ENCODE data around the gene CELA3A.

Gene CELA3A

GRCh38 chr1:21955501-21956281 lies 45.8 kb upstream of the CELA3A start:
- Histone ChIP-seq H3K36me3 (ENCODE audit: insufficient read depth, low read length) (no peaks in the 10 kb centered on the region), H3K9me2 (ENCODE audit: low read depth, low read length) (no peaks in the 10 kb centered on the region), H3K27ac (ENCODE audit: low read depth, low read length, poor library complexity, severe bottlenecking) (no peak overlapping the region), H3F3A (ENCODE audit: insufficient read depth, low read length) (no peaks in the 10 kb centered on the region), H3K9me3 (ENCODE audit: low read length) (no peaks in the 10 kb centered on the region), H4K20me1 (ENCODE audit: insufficient read depth, low read length) (no peaks in the 10 kb centered on the region), H3K27me3 (ENCODE audit: insufficient read depth, low read length) (no peaks in the 10 kb centered on the region), H3K4me3 (ENCODE audit: low read depth, low read length, poor library complexity, severe bottlenecking) (no peak overlapping the region), H2AFZ (ENCODE audit: low read length) (no peak overlapping the region), H3K4me2 (ENCODE audit: low read length) (no peak overlapping the region), H3K9ac (ENCODE audit: low read length) (no peak overlapping the region), H3K79me2 (ENCODE audit: insufficient read depth, low read length) (no peaks in the 10 kb centered on the region), H3K4me1 (ENCODE audit: insufficient read depth, low read length, severe bottlenecking) (no peaks in the 10 kb centered on the region)
- TF ChIP-seq EZH2 (IDR thresholded peaks at IDR 0.05; ENCODE audit: borderline replicate concordance, low read length), result no peak
- no peak for TF ChIP-seq CTCF (IDR thresholded peaks at IDR 0.05; ENCODE audit: low read length)

- Histone ChIP-seq H3K36me3 (ENCODE audit: insufficient read depth, low read length) (no peaks in the 10 kb centered on the region), H3K9me2 (ENCODE audit: low read depth, low read length) (no peaks in the 10 kb centered on the region), H3K27ac (ENCODE audit: low read depth, low read length, poor library complexity, severe bottlenecking) (no peak overlapping the region), H3K4me3 (ENCODE audit: low read depth, low read length, poor library complexity, severe bottlenecking) (no peak overlapping the region), H3F3A (ENCODE audit: insufficient read depth, low read length) (no peaks in the 10 kb centered on the region), H3K9ac (ENCODE audit: low read length) (no peak overlapping the region), H3K27me3 (ENCODE audit: insufficient read depth, low read length) (no peaks in the 10 kb centered on the region), H2AFZ (ENCODE audit: low read length) (no peak overlapping the region), H3K79me2 (ENCODE audit: insufficient read depth, low read length) (no peaks in the 10 kb centered on the region), H3K9me3 (ENCODE audit: low read length) (no peaks in the 10 kb centered on the region), H3K4me2 (ENCODE audit: low read length) (no peak overlapping the region), H4K20me1 (ENCODE audit: insufficient read depth, low read length) (no peaks in the 10 kb centered on the region), H3K4me1 (ENCODE audit: insufficient read depth, low read length, severe bottlenecking) (no peaks in the 10 kb centered on the region)
- TF ChIP-seq CTCF (IDR thresholded peaks at IDR 0.05; ENCODE audit: low read length), result no peak
- no peak for TF ChIP-seq EZH2 (IDR thresholded peaks at IDR 0.05; ENCODE audit: borderline replicate concordance, low read length)
Observed at GRCh38 chr1:21956720-21957552, 44.5 kb upstream of the CELA3A start.

GRCh38 chr1:21961337-21961736 lies 40.1 kb upstream of the CELA3A start:
- Histone ChIP-seq H3K9me3 (ENCODE audit: low read length) (no peaks in the 10 kb centered on the region), H3K36me3 (ENCODE audit: insufficient read depth, low read length) (no peaks in the 10 kb centered on the region), H3K9me2 (ENCODE audit: low read depth, low read length) (no peaks in the 10 kb centered on the region), H4K20me1 (ENCODE audit: insufficient read depth, low read length) (no peaks in the 10 kb centered on the region), H3K4me2 (ENCODE audit: low read length) (no peak overlapping the region), H3K27ac (ENCODE audit: low read depth, low read length, poor library complexity, severe bottlenecking) (no peak overlapping the region), H3K9ac (ENCODE audit: low read length) (no peak overlapping the region), H3K27me3 (ENCODE audit: insufficient read depth, low read length) (no peaks in the 10 kb centered on the region), H3K79me2 (ENCODE audit: insufficient read depth, low read length) (no peaks in the 10 kb centered on the region), H3F3A (ENCODE audit: insufficient read depth, low read length) (no peaks in the 10 kb centered on the region), H2AFZ (ENCODE audit: low read length) (no peak overlapping the region), H3K4me3 (ENCODE audit: low read depth, low read length, poor library complexity, severe bottlenecking) (no peak overlapping the region), H3K4me1 (ENCODE audit: insufficient read depth, low read length, severe bottlenecking) (no peaks in the 10 kb centered on the region)
- TF ChIP-seq EZH2 (IDR thresholded peaks at IDR 0.05; ENCODE audit: borderline replicate concordance, low read length), result no peak
- TF ChIP-seq CTCF (IDR thresholded peaks at IDR 0.05; ENCODE audit: low read length), result no peak

All from OCI-LY1 (cell line).